HG02642 (cell line): ENCODE results near the gene EPB41L4A.

Experiments used
- ATAC-seq: cut with Tn5 transposase; IDR thresholded peaks from one replicate; pipeline ENCODE4 v1.9.1; 2021; ENCODE audit warnings: mild to moderate bottlenecking; ENCODE audit not compliant: unreplicated experiment, poor library complexity

The EPB41L4A gene

DNA sequence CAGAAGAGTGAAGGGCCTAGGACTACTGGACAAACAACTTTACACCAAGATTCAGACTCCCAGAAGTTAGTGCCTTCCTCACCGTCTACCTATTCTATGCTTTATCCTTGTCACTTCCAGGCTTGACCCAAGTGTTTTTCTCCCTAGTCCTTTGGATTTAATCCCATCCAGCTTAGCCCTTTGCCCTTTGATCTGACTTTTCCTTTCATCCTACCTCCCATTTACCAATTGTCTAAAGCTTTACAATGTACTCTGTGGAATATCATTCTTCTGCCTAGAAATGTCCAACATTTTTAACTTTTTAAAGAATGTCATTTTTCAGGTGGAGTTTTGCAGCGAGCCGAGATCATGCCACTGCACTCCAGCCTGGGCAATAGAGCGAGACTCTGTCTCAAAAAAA, 292.1 kb downstream of the EPB41L4A start:
- ATAC-seq = no peak

DNA sequence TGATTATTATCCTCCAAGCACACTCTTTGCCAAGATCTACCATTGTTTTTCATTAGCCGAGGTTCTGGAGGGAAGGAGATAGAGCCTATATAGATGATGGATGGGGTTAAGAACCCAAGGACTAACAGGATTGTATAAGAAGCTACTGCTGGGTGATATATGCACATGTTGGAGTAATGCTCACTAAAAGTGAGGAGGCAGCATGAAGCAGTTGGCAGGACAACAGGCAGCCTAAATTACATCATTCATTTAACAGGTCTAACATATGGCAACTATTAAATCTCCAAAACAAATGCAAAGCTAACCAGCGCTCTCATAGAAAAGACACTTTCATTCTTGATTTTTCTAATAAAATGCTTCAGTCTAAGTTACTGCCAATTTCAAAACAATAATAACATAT, 293.2 kb downstream of the EPB41L4A start:
- ATAC-seq = no peak

- ATAC-seq = no peak
Measured at GRCh38 chr5:112124788-112125187, 294.3 kb downstream of the EPB41L4A start.

DNA sequence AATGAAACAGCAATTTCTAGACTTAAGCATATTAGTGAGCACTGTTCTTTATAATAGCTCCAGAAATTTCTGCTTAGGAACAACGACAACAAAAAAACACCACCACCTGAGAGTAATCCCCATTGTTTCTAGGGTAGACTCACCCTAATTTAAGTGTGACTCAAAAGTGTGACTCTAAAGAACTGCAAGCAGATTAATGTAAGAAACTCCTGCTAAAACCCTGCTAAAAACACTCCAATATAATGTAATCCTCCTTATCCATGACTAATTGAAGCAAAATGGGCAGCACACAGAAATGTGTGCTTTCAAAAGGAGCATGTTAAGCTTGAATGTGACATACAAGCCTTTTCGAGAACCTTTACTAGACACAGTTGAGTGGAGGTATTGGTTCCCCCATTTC, 296.0 kb downstream of the EPB41L4A start:
- ATAC-seq = no peak

DNA sequence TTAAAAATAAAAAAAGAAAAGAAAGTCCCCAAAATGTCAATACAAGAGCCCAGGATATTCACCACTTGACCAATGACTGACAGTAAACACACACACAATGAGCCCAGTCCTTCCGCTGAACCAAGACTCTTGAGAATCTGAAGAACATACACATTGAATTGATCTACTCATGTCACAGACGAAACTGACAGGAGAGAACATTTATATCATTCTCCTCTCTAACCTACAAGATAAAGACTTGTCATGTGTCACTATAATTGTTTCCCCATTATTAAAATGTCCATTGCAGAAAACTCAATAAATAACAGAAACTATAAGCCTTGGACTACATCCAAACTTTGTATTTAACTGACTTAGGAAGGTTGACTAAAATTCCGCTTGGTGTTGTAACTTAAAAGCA, 296.7 kb downstream of the EPB41L4A start:
- ATAC-seq = no peak

GRCh38 chr5:112121258-112121657, 297.8 kb downstream of the EPB41L4A start:
- no peak for ATAC-seq

GRCh38 chr5:112119969-112120368, 299.1 kb downstream of the EPB41L4A start:
- peak; percentile 32 for ATAC-seq

GRCh38 chr5:112119508-112119907, 299.6 kb downstream of the EPB41L4A start:
- peak; percentile 39 for ATAC-seq

- no peak for ATAC-seq
Measured at GRCh38 chr5:112117551-112117950, 301.5 kb downstream of the EPB41L4A start.

- peak; percentile 49 for ATAC-seq
Measured at GRCh38 chr5:112116371-112116770, 302.7 kb downstream of the EPB41L4A start.

DNA sequence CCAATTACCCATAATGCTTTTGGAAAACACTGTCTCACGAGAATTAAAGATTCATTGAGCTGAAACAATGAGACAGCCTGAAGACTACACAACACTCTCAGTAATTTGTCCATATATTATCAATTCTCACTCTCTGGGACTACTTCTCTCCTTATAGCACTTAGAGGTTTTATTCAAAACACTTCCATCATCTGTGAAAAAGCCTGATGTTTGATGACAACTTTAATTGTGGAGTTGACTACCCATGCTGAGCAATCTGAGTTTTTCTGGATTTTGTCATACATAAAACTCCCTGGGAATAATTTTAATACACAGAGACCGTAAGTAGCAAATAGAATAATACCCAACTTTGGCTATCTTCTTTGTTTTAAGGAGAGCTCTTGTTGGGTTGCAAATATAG, 305.5 kb downstream of the EPB41L4A start:
- no peak for ATAC-seq
